Astrocyte (in vitro differentiated cells and primary cell): Measurements from ENCODE around the gene C16orf54.

Experiments
- CTCF ChIP-seq: IDR thresholded peaks from 2 replicates; pipeline ENCODE4 v1.5.1; 2011; ENCODE audit warnings: low read depth, mild to moderate bottlenecking, inconsistent platforms, low read length, moderate library complexity; ENCODE audit not compliant: insufficient read depth
- EZH2 ChIP-seq: IDR thresholded peaks from 2 replicates; pipeline ENCODE4 v1.6.1; 2012; ENCODE audit warnings: mild to moderate bottlenecking, low read length, inconsistent platforms; ENCODE audit not compliant: insufficient read depth

- TF ChIP-seq CTCF (no peak), EZH2 (no peak)
Observed at GRCh38 chr16:29738514-29738913, 7.3 kb downstream of the C16orf54 start.
